SU-DHL-6 (cell line): Measurements from ENCODE around the gene CDH3.

Experiments
- H2AFZ ChIP-seq: fragments of 200-600 bp; sonication (generic); 2 replicates; pipeline ENCODE4 v1.6.1; 2014; ENCODE audit warnings: low read depth, mild to moderate bottlenecking, moderate library complexity, mixed read lengths, antibody characterized with exemption, low read length; ENCODE audit not compliant: severe bottlenecking
- H3F3A ChIP-seq: fragments of 200-600 bp; shearing (Covaris generic); 2 replicates; pipeline ENCODE4 v1.6.0; 2016; ENCODE audit warnings: antibody characterized with exemption, mild to moderate bottlenecking; ENCODE audit not compliant: insufficient read depth
- H3K27ac ChIP-seq: fragments of 200-600 bp; sonication (generic); 2 replicates; pipeline ENCODE4 v1.5.1; 2016; ENCODE audit warnings: low read depth, mild to moderate bottlenecking, low read length, moderate library complexity, mixed read lengths
- H3K27me3 ChIP-seq: fragments of 200-600 bp; sonication (generic), shearing (Covaris generic); 2 replicates; pipeline ENCODE4 v1.6.0; 2014; ENCODE audit warnings: mild to moderate bottlenecking, low read length
- H3K36me3 ChIP-seq: fragments of 200-600 bp; sonication (generic); 2 replicates; pipeline ENCODE4 v1.6.1; 2014; ENCODE audit warnings: mild to moderate bottlenecking, low read length, mixed read lengths
- H3K4me2 ChIP-seq: fragments of 300-600, 200-600 bp; shearing (Covaris generic), sonication (generic); 2 replicates; pipeline ENCODE4 v1.6.0; 2014; ENCODE audit warnings: low read length, low read depth, mild to moderate bottlenecking; ENCODE audit not compliant: poor library complexity, severe bottlenecking
- H3K4me3 ChIP-seq: fragments of 200-600 bp; sonication (generic); 2 replicates; pipeline ENCODE4 v1.5.1; 2014; ENCODE audit warnings: antibody characterized with exemption, low read length, mild to moderate bottlenecking, mixed read lengths; ENCODE audit not compliant: insufficient read depth, poor library complexity, severe bottlenecking
- H3K79me2 ChIP-seq: fragments of 200-600 bp; sonication (generic); 2 replicates; pipeline ENCODE4 v1.6.1; 2014; ENCODE audit warnings: mild to moderate bottlenecking, low read length, moderate library complexity; ENCODE audit not compliant: insufficient read depth
- H3K9ac ChIP-seq: fragments of 200-600 bp; sonication (generic); 2 replicates; pipeline ENCODE4 v1.7.0; 2014; ENCODE audit warnings: mild to moderate bottlenecking, low read length
- H3K9me2 ChIP-seq: fragments of 200-600 bp; sonication (generic); replicated peaks from 2 replicates; pipeline ENCODE4 v1.6.1; 2014; ENCODE audit warnings: low read length; ENCODE audit not compliant: insufficient read depth
- H3K9me3 ChIP-seq: fragments of 200-600 bp; sonication (generic); 2 replicates; pipeline ENCODE4 v1.6.1; 2014; ENCODE audit warnings: low read length, mixed read lengths; ENCODE audit not compliant: insufficient read depth
- H4K20me1 ChIP-seq: fragments of 200-600 bp; sonication (generic); 2 replicates; pipeline ENCODE4 v1.6.1; 2014; ENCODE audit warnings: low read depth, mild to moderate bottlenecking, antibody characterized with exemption, low read length, moderate library complexity, mixed read lengths
- EZH2phosphoT487 ChIP-seq: fragments of 200-600 bp; sonication (generic), shearing (Covaris generic); conservative IDR thresholded peaks from 2 replicates; pipeline ENCODE4 v1.6.1; 2018; ENCODE audit warnings: mild to moderate bottlenecking, antibody characterized with exemption, low read length, moderate library complexity, mixed read lengths
- TF ChIP-seq, protein P1 (sequence below): fragments of 200-600 bp; sonication (generic); IDR thresholded peaks from one replicate; pipeline ENCODE4 v1.5.1; 2017; ENCODE audit warnings: antibody characterized with exemption, mild to moderate bottlenecking, low read length, moderate library complexity; ENCODE audit not compliant: insufficient read depth, poor library complexity, severe bottlenecking

Gene CDH3

DNA sequence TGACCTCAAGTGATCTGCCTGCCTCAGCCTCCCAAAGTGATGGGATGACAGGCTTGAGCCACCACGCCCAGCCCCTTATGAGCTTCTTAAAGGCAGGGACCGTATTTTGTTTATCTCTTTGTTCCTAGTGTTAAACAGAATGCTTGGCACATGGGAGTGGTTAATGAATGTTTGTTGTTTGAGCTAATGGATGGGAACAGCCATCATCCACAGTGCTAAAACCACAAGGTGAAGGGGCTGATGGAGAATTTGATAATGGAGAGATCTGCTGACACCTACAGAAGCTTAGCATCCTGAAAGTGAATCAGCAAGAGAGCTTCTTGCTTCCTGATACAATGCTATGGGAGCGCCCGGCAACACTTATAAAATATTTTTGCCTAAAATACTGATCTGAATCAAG, 83.4 kb downstream of the CDH3 start:
- Histone ChIP-seq H3K36me3 (no peaks in the 10 kb centered on the region), H3K4me3 (no peak overlapping the region), H4K20me1 (no peaks in the 10 kb centered on the region), H3K79me2 (no peaks in the 10 kb centered on the region), H2AFZ (no peak overlapping the region), H3K9me3 (no peaks in the 10 kb centered on the region), H3K9me2 (no peaks in the 10 kb centered on the region), H3F3A (no peaks in the 10 kb centered on the region), H3K9ac (no peak overlapping the region), H3K27me3 (no peaks in the 10 kb centered on the region), H3K27ac (no peak overlapping the region), H3K4me2 (no peak overlapping the region)
- TF ChIP-seq, protein P1, sequence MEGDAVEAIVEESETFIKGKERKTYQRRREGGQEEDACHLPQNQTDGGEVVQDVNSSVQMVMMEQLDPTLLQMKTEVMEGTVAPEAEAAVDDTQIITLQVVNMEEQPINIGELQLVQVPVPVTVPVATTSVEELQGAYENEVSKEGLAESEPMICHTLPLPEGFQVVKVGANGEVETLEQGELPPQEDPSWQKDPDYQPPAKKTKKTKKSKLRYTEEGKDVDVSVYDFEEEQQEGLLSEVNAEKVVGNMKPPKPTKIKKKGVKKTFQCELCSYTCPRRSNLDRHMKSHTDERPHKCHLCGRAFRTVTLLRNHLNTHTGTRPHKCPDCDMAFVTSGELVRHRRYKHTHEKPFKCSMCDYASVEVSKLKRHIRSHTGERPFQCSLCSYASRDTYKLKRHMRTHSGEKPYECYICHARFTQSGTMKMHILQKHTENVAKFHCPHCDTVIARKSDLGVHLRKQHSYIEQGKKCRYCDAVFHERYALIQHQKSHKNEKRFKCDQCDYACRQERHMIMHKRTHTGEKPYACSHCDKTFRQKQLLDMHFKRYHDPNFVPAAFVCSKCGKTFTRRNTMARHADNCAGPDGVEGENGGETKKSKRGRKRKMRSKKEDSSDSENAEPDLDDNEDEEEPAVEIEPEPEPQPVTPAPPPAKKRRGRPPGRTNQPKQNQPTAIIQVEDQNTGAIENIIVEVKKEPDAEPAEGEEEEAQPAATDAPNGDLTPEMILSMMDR = no peak
- TF ChIP-seq EZH2phosphoT487 = no peak

DNA sequence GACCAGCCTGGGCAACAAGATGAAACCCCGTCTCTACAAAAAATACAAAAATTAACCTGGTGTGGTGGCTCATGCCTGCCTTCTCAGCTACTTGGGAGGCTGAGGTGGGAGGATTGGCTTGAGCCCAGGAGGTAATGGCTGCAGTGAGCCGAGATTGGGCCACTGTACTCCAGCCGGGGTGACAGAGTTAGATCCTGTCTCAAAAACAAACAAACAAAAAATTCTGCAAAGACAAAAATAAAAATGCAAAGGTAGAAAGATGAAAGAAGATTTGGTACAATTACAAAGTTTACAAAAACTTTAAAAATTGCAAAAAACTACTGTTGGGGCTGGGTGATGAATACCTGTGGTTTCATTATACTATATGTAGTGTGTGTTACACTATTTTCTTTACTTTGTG, 86.5 kb downstream of the CDH3 start:
- no peaks in the 10 kb centered on the region for H4K20me1 ChIP-seq
- H3K9me3 ChIP-seq = no peaks in the 10 kb centered on the region
- H3K27ac ChIP-seq = no peak overlapping the region
- H3K36me3 ChIP-seq = no peaks in the 10 kb centered on the region
- no peak for TF ChIP-seq EZH2phosphoT487
- TF ChIP-seq, protein P1 = no peak
- H3K79me2 ChIP-seq = no peaks in the 10 kb centered on the region
- H3K9ac ChIP-seq = no peak overlapping the region
- no peak overlapping the region for H2AFZ ChIP-seq
- no peaks in the 10 kb centered on the region for H3F3A ChIP-seq
- no peak overlapping the region for H3K4me3 ChIP-seq
- H3K4me2 ChIP-seq = no peak overlapping the region
- no peaks in the 10 kb centered on the region for H3K27me3 ChIP-seq
- H3K9me2 ChIP-seq = no peaks in the 10 kb centered on the region

DNA sequence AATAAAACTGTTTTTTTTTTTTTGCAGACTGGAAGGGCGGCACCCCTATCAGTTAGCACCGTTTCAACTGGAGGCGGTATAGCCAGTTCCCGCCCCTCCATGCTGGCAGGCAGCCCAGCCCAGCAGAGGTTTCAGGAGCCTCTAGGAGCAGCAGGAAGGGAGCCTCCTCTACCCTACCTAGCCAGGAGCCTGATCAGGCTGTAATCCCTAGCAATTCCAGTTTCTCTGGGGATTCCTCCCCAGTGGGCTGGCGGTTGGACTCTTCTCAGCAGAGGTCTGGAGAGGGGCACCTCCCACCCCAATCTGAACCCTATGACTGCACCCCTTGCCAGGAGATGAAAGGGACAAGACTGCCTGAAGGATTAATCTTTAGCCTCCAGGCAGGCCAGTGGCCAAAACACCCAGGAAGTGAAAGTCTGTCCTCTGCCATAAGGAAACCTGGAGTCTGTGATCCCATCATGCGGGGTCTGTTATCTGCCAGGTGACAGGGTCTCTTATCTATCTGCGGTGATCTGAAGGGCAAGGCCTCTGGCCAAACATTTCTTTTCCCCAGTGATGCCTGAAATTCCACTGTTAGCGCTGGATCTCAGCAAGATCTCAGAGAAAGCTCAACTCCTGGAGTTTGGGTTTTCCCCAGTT, 87.1 kb downstream of the CDH3 start:
- Histone ChIP-seq H3K79me2 (no peaks in the 10 kb centered on the region), H3K4me3 (no peak overlapping the region), H3K36me3 (no peaks in the 10 kb centered on the region), H3F3A (no peaks in the 10 kb centered on the region), H3K27me3 (no peaks in the 10 kb centered on the region), H4K20me1 (no peaks in the 10 kb centered on the region), H2AFZ (no peak overlapping the region), H3K4me2 (no peak overlapping the region), H3K27ac (no peak overlapping the region), H3K9me2 (no peaks in the 10 kb centered on the region), H3K9ac (no peak overlapping the region), H3K9me3 (no peaks in the 10 kb centered on the region)
- TF ChIP-seq, protein P1 = no peak
- no peak for TF ChIP-seq EZH2phosphoT487
